Panc1 (cell line): ENCODE measurements around the gene PRR15. TPM values are rescaled to one million over a fixed set of nuclear protein-coding genes. Genes with fewer than 3 reads are reported as not detected.

ENCODE experiments used
- ATAC-seq: fragments of 200-7000 bp; cut with Tn5 transposase; 2 replicates; pipeline ENCODE4 v1.9.1; 2020; ENCODE audit warnings: mild to moderate bottlenecking, moderate library complexity
- BruUV-seq: library from RNA; stranded (reverse); fragments of 400-500 nt; replicated peaks from 2 replicates; lab custom pipeline; 2021; lab: Mats Ljungman, UMichigan
- CTCF ChIA-PET: fragments of 300-600 bp; sonication (Branson Sonifier 250); formaldehyde crosslinking; loops from one replicate; lab custom pipeline; 2022; ENCODE audit warnings: antibody characterized with exemption; lab: Charles Lee
- POLR2A ChIA-PET: fragments of 300-600 bp; sonication (Branson Sonifier 250); formaldehyde crosslinking; loops from one replicate; lab custom pipeline; 2022; ENCODE audit warnings: antibody characterized with exemption; lab: Charles Lee
- DNase-seq: peaks from one replicate; pipeline ENCODE4 v3.0.0-alpha.2; 2010; ENCODE audit warnings: low read depth, low spot score
- H3K27ac ChIP-seq: 2 replicates; pipeline ENCODE4 v1.5.1; 2011; ENCODE audit warnings: mild to moderate bottlenecking, low read length, inconsistent platforms
- H3K27me3 ChIP-seq: fragments of 200-500 bp; sonication (Bioruptor generic); 2 replicates; pipeline ENCODE4 v1.6.0; 2014; ENCODE audit warnings: low read length, inconsistent platforms; ENCODE audit not compliant: control insufficient read depth, insufficient read depth
- H3K36me3 ChIP-seq: fragments of 200-500 bp; sonication (Bioruptor generic); 2 replicates; pipeline ENCODE4 v1.5.1; 2014; ENCODE audit warnings: inconsistent platforms, mild to moderate bottlenecking, low read length, moderate library complexity; ENCODE audit not compliant: control insufficient read depth, insufficient read depth
- H3K4me1 ChIP-seq: 2 replicates; pipeline ENCODE4 v1.5.1; 2011; ENCODE audit warnings: inconsistent platforms, mild to moderate bottlenecking, low read length, moderate library complexity; ENCODE audit not compliant: control insufficient read depth, insufficient read depth
- H3K4me3 ChIP-seq, 2 experiments: 2 replicates each; pipeline ENCODE4 v1.5.1; 2011 to 2012; ENCODE audit warnings: low read depth in 2 of 2, low read length in 2 of 2, mild to moderate bottlenecking in 2 of 2, inconsistent platforms in 1 of 2, moderate library complexity in 1 of 2
- H3K9me3 ChIP-seq: fragments of 200-500 bp; sonication (Bioruptor generic); 2 replicates; pipeline ENCODE4 v1.5.1; 2014; ENCODE audit warnings: low read depth, mild to moderate bottlenecking, inconsistent platforms, low read length, moderate library complexity; ENCODE audit not compliant: control insufficient read depth, insufficient read depth
- POLR2AphosphoS5 ChIP-seq: IDR thresholded peaks from 2 replicates; pipeline ENCODE4 v1.6.1; 2012; ENCODE audit warnings: mild to moderate bottlenecking, low read depth, low read length, moderate library complexity
- SIN3A ChIP-seq: IDR thresholded peaks from 2 replicates; pipeline ENCODE4 v1.6.1; 2012; ENCODE audit warnings: low read depth, mild to moderate bottlenecking, low read length, moderate library complexity, borderline replicate concordance; ENCODE audit not compliant: insufficient read depth
- TCF7L2 ChIP-seq: IDR thresholded peaks from 2 replicates; pipeline ENCODE4 v1.6.1; 2011; ENCODE audit warnings: mild to moderate bottlenecking, low read depth, low read length, inconsistent platforms
- in situ Hi-C: cut with HindIII; loops from 2 replicates; pipeline ENCODE4 v1.10.0; 2016; ENCODE audit warnings: low sequenced_read_pairs, low pct_unique_long_range_greater_than_20kb
- intact Hi-C: fragments of 100-400 bp; cut with micrococcal nuclease; formaldehyde crosslinking; loops from one replicate; pipeline ENCODE4 v1.10.0; 2022; ENCODE audit not compliant: unreplicated experiment
- total RNA-seq: library from RNA; stranded (reverse); gene quantifications from one replicate; pipeline ENCODE4 v1.2.1, GENCODE V29; 2021; ENCODE audit not compliant: unreplicated experiment
- TF ChIP-seq, protein P1 (sequence below): fragments of 450-650 bp; IDR thresholded peaks from 2 replicates; pipeline ENCODE4 v1.5.1; 2017; ENCODE audit warnings: mild to moderate bottlenecking
- TF ChIP-seq, protein P2 (sequence below), 2 experiments: IDR thresholded peaks; 2 replicates each; pipeline ENCODE4 v1.6.1; 2011 to 2012; ENCODE audit warnings: low read depth in 2 of 2, control low read depth in 1 of 2, low read length in 1 of 2, mild to moderate bottlenecking in 1 of 2, moderate library complexity in 1 of 2; ENCODE audit not compliant: insufficient read depth in 1 of 2

PRR15 gene
- total RNA-seq, 1 experiment from 2014 or later: 0.23 TPM

DNA sequence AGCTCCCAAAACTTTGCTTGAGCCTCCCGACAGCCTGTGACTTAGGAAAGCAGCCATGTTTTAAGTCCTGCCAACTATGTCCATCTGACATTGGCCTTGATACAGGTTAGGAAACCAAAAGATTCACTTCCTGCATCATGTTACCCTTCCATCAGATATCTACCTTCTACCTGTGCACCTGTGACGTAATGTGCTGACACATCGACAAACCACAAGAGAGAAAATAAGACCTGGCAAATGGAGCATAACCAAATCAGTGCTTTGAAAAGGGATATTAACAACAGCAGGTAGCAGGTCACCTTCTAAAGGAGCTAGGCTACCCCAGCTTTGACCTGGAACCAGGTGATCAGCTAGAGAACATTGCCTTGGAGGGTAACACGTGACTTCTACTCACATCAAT is 14.8 kb upstream of the PRR15 start:
- TF ChIP-seq SIN3A: no peak
- TF ChIP-seq TCF7L2: no peak
- no peak for TF ChIP-seq POLR2AphosphoS5
- TF ChIP-seq, protein P1, sequence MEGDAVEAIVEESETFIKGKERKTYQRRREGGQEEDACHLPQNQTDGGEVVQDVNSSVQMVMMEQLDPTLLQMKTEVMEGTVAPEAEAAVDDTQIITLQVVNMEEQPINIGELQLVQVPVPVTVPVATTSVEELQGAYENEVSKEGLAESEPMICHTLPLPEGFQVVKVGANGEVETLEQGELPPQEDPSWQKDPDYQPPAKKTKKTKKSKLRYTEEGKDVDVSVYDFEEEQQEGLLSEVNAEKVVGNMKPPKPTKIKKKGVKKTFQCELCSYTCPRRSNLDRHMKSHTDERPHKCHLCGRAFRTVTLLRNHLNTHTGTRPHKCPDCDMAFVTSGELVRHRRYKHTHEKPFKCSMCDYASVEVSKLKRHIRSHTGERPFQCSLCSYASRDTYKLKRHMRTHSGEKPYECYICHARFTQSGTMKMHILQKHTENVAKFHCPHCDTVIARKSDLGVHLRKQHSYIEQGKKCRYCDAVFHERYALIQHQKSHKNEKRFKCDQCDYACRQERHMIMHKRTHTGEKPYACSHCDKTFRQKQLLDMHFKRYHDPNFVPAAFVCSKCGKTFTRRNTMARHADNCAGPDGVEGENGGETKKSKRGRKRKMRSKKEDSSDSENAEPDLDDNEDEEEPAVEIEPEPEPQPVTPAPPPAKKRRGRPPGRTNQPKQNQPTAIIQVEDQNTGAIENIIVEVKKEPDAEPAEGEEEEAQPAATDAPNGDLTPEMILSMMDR: no peak
- TF ChIP-seq, protein P2, sequence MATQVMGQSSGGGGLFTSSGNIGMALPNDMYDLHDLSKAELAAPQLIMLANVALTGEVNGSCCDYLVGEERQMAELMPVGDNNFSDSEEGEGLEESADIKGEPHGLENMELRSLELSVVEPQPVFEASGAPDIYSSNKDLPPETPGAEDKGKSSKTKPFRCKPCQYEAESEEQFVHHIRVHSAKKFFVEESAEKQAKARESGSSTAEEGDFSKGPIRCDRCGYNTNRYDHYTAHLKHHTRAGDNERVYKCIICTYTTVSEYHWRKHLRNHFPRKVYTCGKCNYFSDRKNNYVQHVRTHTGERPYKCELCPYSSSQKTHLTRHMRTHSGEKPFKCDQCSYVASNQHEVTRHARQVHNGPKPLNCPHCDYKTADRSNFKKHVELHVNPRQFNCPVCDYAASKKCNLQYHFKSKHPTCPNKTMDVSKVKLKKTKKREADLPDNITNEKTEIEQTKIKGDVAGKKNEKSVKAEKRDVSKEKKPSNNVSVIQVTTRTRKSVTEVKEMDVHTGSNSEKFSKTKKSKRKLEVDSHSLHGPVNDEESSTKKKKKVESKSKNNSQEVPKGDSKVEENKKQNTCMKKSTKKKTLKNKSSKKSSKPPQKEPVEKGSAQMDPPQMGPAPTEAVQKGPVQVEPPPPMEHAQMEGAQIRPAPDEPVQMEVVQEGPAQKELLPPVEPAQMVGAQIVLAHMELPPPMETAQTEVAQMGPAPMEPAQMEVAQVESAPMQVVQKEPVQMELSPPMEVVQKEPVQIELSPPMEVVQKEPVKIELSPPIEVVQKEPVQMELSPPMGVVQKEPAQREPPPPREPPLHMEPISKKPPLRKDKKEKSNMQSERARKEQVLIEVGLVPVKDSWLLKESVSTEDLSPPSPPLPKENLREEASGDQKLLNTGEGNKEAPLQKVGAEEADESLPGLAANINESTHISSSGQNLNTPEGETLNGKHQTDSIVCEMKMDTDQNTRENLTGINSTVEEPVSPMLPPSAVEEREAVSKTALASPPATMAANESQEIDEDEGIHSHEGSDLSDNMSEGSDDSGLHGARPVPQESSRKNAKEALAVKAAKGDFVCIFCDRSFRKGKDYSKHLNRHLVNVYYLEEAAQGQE (IDR thresholded peaks at IDR 0.05; ENCODE audit: insufficient read depth in 1 of 2, low read depth in 2 of 2, low read length in 1 of 2): no peak
- H3K36me3 ChIP-seq: no peaks in the 10 kb centered on the region
- H3K4me3 ChIP-seq: no peak overlapping the region
- DNase-seq (no peak), ATAC-seq (no peak)
- H3K27ac ChIP-seq: no peak overlapping the region
- in situ Hi-C loops: no loop called here
- CTCF ChIA-PET: no interaction called here
- POLR2A ChIA-PET: no interaction called here
- H3K4me1 ChIP-seq: no peaks in the 10 kb centered on the region
- H3K27me3 ChIP-seq: no peaks in the 10 kb centered on the region; the same call in 1 of the 2 replicates
- H3K9me3 ChIP-seq: no peaks in the 10 kb centered on the region
- intact Hi-C loops: no loop called here
- no TSS peak for BruUV-seq

DNA sequence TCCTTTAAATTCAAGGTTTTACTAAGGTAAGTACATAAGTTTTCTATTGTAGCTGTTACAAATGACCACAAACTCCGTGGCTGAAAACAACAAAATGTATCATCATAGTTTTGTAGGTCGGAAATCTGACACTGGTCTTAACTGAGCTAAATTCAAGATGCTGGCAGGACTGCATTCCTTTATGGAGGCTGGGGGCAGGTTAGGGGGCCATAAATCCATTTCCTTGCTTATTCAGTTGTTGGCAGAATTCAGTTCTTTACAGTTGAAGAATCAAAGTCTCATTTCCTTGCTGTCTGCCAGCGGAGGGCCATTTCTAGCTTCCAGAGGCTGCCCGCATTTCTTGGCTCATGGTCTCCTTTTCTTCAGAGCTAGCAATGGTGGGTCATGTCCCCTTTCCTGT is 11.2 kb upstream of the PRR15 start:
- intact Hi-C loops (no loop called here), in situ Hi-C loops (no loop called here)
- Histone ChIP-seq H3K36me3 (no peaks in the 10 kb centered on the region), H3K4me1 (no peaks in the 10 kb centered on the region), H3K4me3 (no peak overlapping the region), H3K27ac (no peak overlapping the region), H3K27me3 (no peaks in the 10 kb centered on the region; the same call in 1 of the 2 replicates), H3K9me3 (no peaks in the 10 kb centered on the region)
- TF ChIP-seq, protein P1: no peak
- TF ChIP-seq TCF7L2: no peak
- no peak for TF ChIP-seq POLR2AphosphoS5
- TF ChIP-seq SIN3A: no peak
- TF ChIP-seq, protein P2 (IDR thresholded peaks at IDR 0.05; ENCODE audit: insufficient read depth in 1 of 2, low read depth in 2 of 2, low read length in 1 of 2): no peak
- CTCF ChIA-PET: no interaction called here
- BruUV-seq: no TSS peak
- DNase-seq: no peak
- ATAC-seq: no peak
- POLR2A ChIA-PET: interaction anchor here (0.6 kb wide), 1 partner anchor 10 kb away, joined by 16 read pairs; no protein-coding TSS in a partner anchor
